HG03066 (cell line): ENCODE results near the gene CSF1R.
"Not testable (repeated sequence)": the region's sequence is repeated elsewhere in the genome, so short reads cannot be mapped to it uniquely, and the experiment has no call there.

Experiments used
- ATAC-seq: cut with Tn5 transposase; IDR thresholded peaks from one replicate; pipeline ENCODE4 v1.9.1; 2021; ENCODE audit warnings: low read depth; ENCODE audit not compliant: unreplicated experiment

The CSF1R gene

GRCh38 chr5:150105928-150106615 is 19.7 kb upstream of the CSF1R start:
- no peak for ATAC-seq

DNA sequence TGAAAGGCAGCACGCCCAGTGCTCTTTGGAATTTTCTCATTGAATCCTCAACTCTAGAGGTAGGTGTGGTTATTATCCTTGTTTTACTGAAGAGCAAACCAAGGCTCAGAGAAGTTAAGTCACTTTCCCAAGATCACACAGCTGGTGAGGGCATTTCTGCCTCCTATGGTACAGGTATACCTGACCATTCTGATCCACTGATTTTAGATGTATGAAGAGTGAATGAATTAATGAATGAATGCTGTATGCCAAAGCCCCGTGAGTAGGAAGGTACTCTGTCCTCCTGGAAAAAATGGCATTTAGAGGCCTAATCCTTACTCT is 18.2 kb upstream of the CSF1R start:
- no peak for ATAC-seq

GRCh38 chr5:150103678-150104549 is 17.6 kb upstream of the CSF1R start:
- no peak for ATAC-seq

DNA sequence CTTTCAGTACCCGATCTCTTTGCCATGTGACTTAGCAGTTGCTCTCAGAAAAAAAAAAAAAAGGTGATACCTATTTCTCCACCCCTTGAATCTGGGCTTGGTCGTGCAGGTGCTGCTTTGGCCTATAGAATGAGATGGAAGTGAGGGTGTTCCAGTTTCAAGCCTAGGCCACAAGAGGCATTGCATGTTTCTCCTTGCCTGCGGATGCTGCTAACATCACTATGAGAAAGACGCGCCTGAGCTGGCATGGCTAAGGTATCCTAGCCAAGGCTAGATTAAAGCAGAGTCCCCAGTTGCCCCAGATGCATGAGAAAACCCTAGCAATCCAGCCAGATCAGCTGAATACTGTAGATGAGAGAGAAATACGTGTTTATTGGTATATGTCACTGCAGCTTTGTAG is 14.7 kb upstream of the CSF1R start:
- no peak for ATAC-seq

GRCh38 chr5:150097152-150097551 is 10.8 kb upstream of the CSF1R start:
- ATAC-seq, result no peak

DNA sequence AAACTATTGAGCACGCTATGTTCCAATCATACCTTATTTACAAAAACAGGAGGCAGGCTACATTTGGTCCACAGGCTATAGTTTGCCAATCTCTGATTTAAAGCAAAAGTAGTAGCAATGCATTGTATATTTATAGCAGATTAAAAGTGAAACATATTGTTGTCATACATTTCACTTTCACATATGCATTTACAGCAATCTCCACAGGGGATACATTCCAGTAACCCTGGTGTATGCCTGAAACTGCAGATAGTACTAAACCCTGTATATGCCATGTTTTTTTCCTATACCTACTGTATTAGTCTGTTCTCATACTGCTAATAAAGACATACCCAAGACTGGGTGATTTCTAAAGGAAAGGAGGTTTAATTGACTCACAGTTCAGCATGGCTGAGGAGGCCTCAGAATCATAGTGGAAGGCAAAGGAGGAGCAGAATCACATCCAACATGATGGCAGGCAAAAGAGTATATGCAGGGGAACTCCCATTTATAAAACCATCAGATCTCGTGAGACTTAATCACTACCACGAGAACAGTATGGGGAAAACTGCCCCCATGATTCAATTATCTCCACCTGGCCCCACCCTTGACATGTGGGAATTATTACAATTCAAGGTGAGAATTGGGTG is 5.9 kb upstream of the CSF1R start:
- ATAC-seq, result no peak

- ATAC-seq, result no peak
Measured at GRCh38 chr5:150085191-150085912, 1.0 kb downstream of the CSF1R start.

- not testable (repeated sequence) for ATAC-seq
Measured at GRCh38 chr5:150084754-150085153, 1.6 kb downstream of the CSF1R start.

DNA sequence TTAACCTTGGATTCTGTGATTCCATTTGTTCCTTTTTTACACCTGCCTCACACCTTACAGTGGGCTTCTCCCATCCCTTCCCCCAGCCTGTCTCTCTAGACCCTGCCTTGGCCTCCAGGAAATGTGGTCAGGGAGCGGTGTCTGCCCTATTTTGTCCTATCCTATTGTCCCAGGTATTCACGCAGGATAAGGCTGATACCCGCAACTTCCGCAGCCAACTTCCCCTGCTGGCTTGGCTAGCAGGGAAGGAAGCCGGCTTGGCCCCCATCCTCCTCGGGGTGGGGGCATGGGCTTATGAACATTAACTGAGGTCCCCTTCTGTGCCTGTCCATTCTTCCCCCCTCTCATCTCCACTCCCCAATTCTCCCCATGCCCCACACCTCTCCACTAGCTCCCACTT is 3.5 kb downstream of the CSF1R start:
- ATAC-seq, result no peak

GRCh38 chr5:150082374-150082773 is 4.0 kb downstream of the CSF1R start:
- no peak for ATAC-seq

- peak; percentile 89 for ATAC-seq
Measured at GRCh38 chr5:150081541-150082283, 4.6 kb downstream of the CSF1R start.

DNA sequence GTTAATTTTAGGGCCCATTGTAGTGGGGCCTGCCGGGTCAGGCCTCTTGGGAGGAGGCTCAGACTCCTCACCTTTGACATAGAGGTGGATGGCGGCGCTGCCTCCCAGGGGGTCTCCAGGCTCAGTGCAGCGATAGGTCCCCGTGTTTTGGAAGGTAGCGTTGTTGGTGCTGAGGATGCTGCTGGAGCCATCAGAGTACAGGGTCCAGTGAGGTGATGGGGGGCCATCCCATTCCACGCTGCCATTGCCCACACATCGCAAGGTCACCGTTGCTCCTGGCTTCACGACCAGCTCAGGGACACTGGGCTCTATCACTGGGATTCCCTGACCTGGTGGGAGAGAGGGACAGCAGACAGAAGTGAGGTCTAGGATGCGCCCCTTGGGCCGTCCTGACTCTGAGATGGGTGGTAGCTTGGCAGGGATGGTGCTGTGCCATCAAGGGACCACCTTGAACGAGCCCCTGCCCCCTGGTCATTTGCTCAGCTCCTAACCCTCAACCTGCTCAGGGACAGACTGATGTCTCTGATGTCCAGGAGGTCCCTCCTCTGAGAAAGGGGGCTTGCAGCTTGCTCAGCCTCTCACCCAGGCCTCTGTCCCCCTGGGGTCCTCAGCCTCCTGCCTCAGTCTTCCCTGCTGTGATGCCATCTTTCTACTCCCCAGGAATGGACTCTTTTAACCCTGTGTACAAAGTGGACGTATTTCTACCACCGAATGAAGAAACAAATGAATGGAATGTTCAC is 5.5 kb downstream of the CSF1R start:
- no peak for ATAC-seq

DNA sequence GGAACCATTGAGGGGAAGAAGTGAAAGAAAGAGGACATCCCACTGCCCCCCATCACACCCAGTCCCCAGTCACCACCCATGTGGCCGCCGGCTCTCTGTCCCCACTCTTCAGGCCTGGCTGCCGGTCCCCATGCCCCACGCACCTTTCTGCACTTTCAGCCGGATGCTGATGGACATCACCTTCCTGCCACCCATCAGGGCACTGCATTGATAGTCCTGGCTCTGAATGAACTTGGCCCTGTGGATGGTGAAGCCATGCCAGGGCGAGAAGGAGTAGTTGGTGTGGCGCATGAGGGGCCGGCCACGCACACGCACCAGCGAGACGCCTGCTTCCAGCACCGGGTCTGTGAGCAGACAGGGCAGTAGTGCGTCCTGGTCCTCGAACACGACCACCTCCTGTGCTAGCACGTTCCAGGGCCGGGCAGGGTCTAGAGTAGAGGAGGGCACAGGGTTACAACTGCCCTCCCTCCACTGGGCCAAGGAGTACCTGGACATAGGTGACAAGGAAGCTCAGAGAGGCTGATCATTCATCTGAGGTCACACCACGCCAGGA is 6.4 kb downstream of the CSF1R start:
- ATAC-seq, result no peak

DNA sequence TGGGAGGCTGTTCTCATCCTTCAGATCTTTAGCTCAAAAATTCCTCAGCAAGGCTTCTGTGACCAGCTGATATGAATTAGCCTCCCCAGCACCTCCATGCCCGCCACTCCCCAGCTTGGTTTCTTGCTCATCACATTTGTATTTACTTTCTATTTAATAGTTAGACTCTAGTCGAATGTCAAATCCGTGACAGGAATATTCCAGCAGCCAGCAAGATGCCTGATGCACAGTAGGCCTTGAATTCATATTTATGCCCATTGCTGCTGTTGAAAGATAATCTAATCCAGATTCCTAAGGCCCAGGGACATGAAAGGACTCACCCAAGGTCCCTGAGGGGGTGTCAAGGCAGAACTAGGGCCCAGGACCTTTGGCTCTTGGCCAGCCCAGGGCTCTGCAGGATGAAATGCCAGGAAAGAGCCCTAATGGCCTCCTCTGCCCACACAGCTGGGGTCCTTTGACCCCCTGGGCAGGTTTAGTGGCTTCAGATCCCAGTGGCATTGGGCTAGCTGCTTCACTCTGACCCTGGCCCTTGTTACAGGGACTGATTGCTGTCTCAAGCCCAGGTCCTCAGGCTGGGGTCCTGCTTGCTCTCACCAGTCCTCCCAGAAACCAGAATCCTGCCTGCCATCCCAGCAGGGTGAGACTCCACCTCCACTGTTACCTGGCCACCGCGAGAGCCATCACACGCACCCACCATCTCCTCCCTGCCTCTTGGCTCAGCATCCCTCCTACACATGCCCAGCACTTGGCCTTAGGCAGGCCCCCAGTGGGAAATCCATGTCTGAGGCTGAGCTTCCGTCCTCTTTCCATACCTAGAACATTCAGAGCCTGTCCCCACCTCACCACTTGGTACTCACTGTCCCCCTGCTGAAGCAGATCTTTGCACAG is 7.3 kb downstream of the CSF1R start:
- no peak for ATAC-seq

DNA sequence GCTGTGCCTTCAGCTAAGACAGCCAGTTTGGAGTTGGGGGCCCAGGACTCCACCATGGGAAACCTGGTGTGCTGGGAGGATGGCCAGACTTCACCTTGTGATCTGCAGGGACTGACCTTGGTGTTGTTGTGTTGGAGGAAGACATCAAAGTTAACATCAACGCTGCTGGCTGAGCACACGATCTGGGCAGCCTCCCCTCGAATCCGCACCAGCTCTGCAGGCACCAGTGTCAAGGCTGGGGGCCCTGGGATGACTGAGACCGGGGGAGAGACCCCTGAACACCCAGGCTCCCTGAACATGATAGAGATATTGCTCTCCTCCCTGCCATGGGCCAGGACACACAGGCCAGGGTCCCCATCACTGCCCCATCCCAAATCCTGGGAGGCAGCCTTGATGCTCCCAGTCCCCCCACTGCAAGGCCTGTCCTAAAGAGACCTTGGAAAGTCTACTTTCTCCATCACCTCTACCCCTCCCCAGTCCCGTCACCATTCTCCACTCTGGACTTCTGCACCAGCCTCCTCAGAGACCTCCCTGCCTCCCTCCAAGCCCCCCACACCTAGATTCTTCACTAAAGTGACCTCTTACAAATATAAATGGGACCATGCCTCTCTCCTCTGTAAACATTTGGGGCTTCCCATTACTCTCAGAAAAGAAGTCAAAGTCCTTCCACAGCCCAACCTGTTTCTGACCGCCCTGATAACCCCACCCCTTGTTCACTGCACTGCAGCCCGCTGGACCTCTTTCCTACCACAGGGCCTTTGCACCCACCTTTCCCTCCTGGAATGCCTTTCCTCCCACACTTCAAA is 8.2 kb downstream of the CSF1R start:
- no peak for ATAC-seq

DNA sequence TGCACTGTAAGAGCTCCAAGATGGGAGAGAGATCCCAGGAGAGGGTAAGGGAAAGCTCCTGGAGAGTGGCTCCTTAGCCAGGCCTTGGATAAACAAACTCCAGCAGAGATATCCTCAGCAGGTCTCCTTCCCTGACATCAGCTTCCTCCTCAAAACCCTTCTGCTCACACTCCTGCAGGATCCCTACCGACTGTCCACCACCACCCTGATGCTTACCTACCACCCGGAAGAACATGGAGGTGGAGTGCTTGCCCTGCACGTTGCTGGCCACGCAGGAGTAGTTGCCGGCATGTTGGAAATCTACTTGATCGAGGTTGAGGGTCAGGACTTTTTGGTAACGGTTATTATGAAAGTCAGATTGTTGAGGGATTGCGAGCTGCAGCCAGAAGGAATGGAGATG is 9.3 kb downstream of the CSF1R start:
- ATAC-seq, result no peak

DNA sequence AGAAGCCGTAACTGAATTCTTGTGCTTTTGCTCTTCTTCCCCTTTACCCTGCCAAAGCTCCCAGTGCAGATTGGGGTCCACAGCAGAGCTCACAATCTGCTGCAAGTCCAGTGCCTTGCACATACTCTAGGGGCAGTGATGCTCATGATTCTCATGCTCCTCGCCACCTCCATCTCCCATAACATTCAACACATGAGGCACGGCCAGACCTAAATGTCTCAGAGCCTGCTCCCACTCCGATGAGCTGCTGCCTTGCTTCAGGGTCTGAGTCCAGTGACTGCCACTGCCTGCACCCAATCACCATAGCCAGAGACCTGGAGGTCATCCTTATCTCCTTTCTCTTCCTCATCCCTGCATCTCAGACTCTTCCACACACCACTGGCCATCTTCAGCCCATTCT is 10.5 kb downstream of the CSF1R start:
- ATAC-seq, result no peak

- ATAC-seq, result no peak
Measured at GRCh38 chr5:150075233-150075632, 11.1 kb downstream of the CSF1R start.
